RWPE1 (cell line): Measurements from ENCODE around the gene ZSWIM8.
A peak's percentile ranks its signal among the peaks of the same experiment; 100 is the strongest.

Experiments
- CTCF ChIA-PET: fragments of 350-600 bp; sonication (Branson Sonifier 250); formaldehyde crosslinking; extraction: SDS; loops from one replicate; lab custom pipeline; 2021; lab: Yijun Ruan, JAX
- POLR2A ChIA-PET: fragments of 400-600 bp; formaldehyde crosslinking; extraction: SDS; loops from one replicate; lab custom pipeline; 2020; ENCODE audit warnings: antibody characterized with exemption; ENCODE audit not compliant: low non-redundant PET; lab: Yijun Ruan, JAX
- DNase-seq: peaks from one replicate; pipeline ENCODE4 v3.0.0; 2012; ENCODE audit warnings: low spot score
- H3K27ac ChIP-seq: fragments of 450-650 bp; 2 replicates; pipeline ENCODE4 v1.5.1; 2017
- CTCF ChIP-seq: fragments of 450-650 bp; conservative IDR thresholded peaks from 2 replicates; pipeline ENCODE4 v1.5.1; 2017; ENCODE audit warnings: low read depth, mild to moderate bottlenecking

The ZSWIM8 gene

GRCh38 chr10:73803680-73804286 is 18.4 kb downstream of the ZSWIM8 start:
- ChIA-PET POLR2A (no interaction called here), CTCF (interaction anchor here (0.7 kb wide), 1 partner anchor 9 kb away, joined by 4 read pairs; no protein-coding TSS in a partner anchor)
- no peak for DNase-seq
- H3K27ac ChIP-seq, result peak overlapping the region; percentile 40
- no peak for TF ChIP-seq CTCF

GRCh38 chr10:73806176-73806950 is 21.0 kb downstream of the ZSWIM8 start:
- no peak overlapping the region for H3K27ac ChIP-seq
- TF ChIP-seq CTCF, result no peak
- no peak for DNase-seq
- CTCF ChIA-PET, result interaction anchor here (1.1 to 2.1 kb wide), 2 partner anchors 21 to 73 kb away, joined by 3 to 6 read pairs; no protein-coding TSS in a partner anchor
- POLR2A ChIA-PET, result no interaction called here

- DNase-seq, result no peak
- ChIA-PET POLR2A (no interaction called here), CTCF (no interaction called here)
- no peak overlapping the region for H3K27ac ChIP-seq
- TF ChIP-seq CTCF, result no peak
Observed at GRCh38 chr10:73807471-73807870, 22.1 kb downstream of the ZSWIM8 start.

- POLR2A ChIA-PET, result no interaction called here
- TF ChIP-seq CTCF, result no peak
- DNase-seq, result no peak
- H3K27ac ChIP-seq, result no peak overlapping the region
- CTCF ChIA-PET, result interaction anchor here (0.6 kb wide), 1 partner anchor 1182 kb away, joined by 3 read pairs; the partner anchor contains the start of gene MICU1
Observed at GRCh38 chr10:73808021-73808815, 22.8 kb downstream of the ZSWIM8 start.

GRCh38 chr10:73809061-73809818 is 23.8 kb downstream of the ZSWIM8 start:
- ChIA-PET CTCF (interaction anchor here (0.6 kb wide), 1 partner anchor 1183 kb away, joined by 3 read pairs; the partner anchor contains the start of gene MICU1), POLR2A (no interaction called here)
- DNase-seq, result no peak

More at GRCh38 chr10:73809061-73809818, 23.8 kb downstream of the ZSWIM8 start:
- TF ChIP-seq CTCF, result no peak
- no peak overlapping the region for H3K27ac ChIP-seq
